LNCaP clone FGC (cell line): ENCODE results near the gene RANBP9.

Source experiments
- DNase-seq: peaks from one replicate; pipeline ENCODE4 v3.0.0-alpha.2; 2011; ENCODE audit warnings: low read depth
- H3K4me3 ChIP-seq: 2 replicates; pipeline ENCODE4 v1.5.1; 2011; ENCODE audit warnings: mild to moderate bottlenecking, low read depth, low read length, control low read depth
- CTCF ChIP-seq: IDR thresholded peaks from 2 replicates; pipeline ENCODE4 v1.5.1; 2012; ENCODE audit warnings: mild to moderate bottlenecking; ENCODE audit not compliant: control insufficient read depth, insufficient read depth; ENCODE audit errors: extremely low read depth

The RANBP9 gene

GRCh38 chr6:13613029-13613594 is 98.5 kb downstream of the RANBP9 start:
- no peak for DNase-seq
- no peak for TF ChIP-seq CTCF
- H3K4me3 ChIP-seq = no peak overlapping the region

GRCh38 chr6:13611715-13612114 is 99.9 kb downstream of the RANBP9 start:
- DNase-seq = no peak
- H3K4me3 ChIP-seq = no peak overlapping the region
- no peak for TF ChIP-seq CTCF

- no peak for TF ChIP-seq CTCF
- no peak for DNase-seq
- no peak overlapping the region for H3K4me3 ChIP-seq
Observed at GRCh38 chr6:13605634-13606033, 106.0 kb downstream of the RANBP9 start.

GRCh38 chr6:13604546-13605416 is 106.9 kb downstream of the RANBP9 start:
- no peak for TF ChIP-seq CTCF
- H3K4me3 ChIP-seq = no peak overlapping the region
- DNase-seq = no peak

GRCh38 chr6:13604135-13604534 is 107.5 kb downstream of the RANBP9 start:
- H3K4me3 ChIP-seq = no peak overlapping the region
- no peak for TF ChIP-seq CTCF
- no peak for DNase-seq

GRCh38 chr6:13600036-13600435 is 111.6 kb downstream of the RANBP9 start:
- H3K4me3 ChIP-seq = no peak overlapping the region
- TF ChIP-seq CTCF = no peak
- no peak for DNase-seq

- no peak for TF ChIP-seq CTCF
- H3K4me3 ChIP-seq = no peak overlapping the region
- DNase-seq = no peak
Observed at GRCh38 chr6:13597073-13597472, 114.6 kb downstream of the RANBP9 start.
